ENCODE data around the gene ING1.

DNA sequence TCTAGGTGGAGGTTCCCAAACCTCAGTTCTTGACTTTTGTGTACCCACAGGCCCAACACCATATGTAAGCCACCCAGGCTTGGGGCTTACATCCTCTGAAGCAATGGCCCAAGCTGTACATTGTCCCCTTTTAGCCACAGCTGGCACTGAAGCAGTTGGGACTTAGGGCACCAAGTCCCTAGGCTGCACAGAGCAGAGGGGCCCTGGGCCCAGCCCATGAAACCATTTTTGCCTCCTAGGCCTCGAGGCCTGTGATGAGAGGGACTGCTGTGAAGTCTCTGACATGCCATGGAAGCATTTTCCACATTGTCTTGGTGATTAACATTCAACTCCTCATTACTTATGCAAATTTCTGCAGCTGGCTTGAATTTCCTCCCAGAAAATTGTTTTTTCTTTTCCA, 30.2 kb downstream of the ING1 start:
- TF ChIP-seq, protein P1, sequence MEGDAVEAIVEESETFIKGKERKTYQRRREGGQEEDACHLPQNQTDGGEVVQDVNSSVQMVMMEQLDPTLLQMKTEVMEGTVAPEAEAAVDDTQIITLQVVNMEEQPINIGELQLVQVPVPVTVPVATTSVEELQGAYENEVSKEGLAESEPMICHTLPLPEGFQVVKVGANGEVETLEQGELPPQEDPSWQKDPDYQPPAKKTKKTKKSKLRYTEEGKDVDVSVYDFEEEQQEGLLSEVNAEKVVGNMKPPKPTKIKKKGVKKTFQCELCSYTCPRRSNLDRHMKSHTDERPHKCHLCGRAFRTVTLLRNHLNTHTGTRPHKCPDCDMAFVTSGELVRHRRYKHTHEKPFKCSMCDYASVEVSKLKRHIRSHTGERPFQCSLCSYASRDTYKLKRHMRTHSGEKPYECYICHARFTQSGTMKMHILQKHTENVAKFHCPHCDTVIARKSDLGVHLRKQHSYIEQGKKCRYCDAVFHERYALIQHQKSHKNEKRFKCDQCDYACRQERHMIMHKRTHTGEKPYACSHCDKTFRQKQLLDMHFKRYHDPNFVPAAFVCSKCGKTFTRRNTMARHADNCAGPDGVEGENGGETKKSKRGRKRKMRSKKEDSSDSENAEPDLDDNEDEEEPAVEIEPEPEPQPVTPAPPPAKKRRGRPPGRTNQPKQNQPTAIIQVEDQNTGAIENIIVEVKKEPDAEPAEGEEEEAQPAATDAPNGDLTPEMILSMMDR (IDR thresholded peaks at IDR 0.05; ENCODE audit: low read depth, low read length) = no peak
- TF ChIP-seq POLR2A (IDR thresholded peaks at IDR 0.05; ENCODE audit: extremely low read depth, insufficient read length) (no peak), MYC (IDR thresholded peaks at IDR 0.05; ENCODE audit: low read depth, low read length) (no peak)
- TF ChIP-seq, protein P2, sequence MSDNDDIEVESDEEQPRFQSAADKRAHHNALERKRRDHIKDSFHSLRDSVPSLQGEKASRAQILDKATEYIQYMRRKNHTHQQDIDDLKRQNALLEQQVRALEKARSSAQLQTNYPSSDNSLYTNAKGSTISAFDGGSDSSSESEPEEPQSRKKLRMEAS (IDR thresholded peaks at IDR 0.05; ENCODE audit: low read depth, low read length) = no peak

All from NB4 (cell line).